Neuronal stem cell (in vitro differentiated cells): ENCODE data around the gene MOB1A.
"Not testable (repeated sequence)": the region's sequence is repeated elsewhere in the genome, so short reads cannot be mapped to it uniquely, and the experiment has no call there.

Source experiments
- DNase-seq: peaks from one replicate; pipeline ENCODE4 v3.0.0-alpha.2; 2013; ENCODE audit warnings: low spot score
- H2AFZ ChIP-seq: one replicate; pipeline ENCODE4 v1.6.1; 2013; ENCODE audit warnings: mild to moderate bottlenecking, low read length, inconsistent platforms
- H2AK5ac ChIP-seq: 2 replicates; pipeline ENCODE4 v1.6.1; 2013; ENCODE audit warnings: low read depth, mild to moderate bottlenecking, inconsistent platforms, low read length, moderate library complexity, mixed read lengths
- H2BK120ac ChIP-seq: 2 replicates; pipeline ENCODE4 v1.6.1; 2013; ENCODE audit warnings: low read depth, mild to moderate bottlenecking, inconsistent platforms, low read length, moderate library complexity, mixed read lengths
- H2BK12ac ChIP-seq: one replicate; pipeline ENCODE4 v1.6.1; 2013; ENCODE audit warnings: low read length, inconsistent platforms
- H2BK15ac ChIP-seq: 2 replicates; pipeline ENCODE4 v1.6.1; 2013; ENCODE audit warnings: mild to moderate bottlenecking, low read length, inconsistent platforms, mixed read lengths
- H2BK5ac ChIP-seq: one replicate; pipeline ENCODE4 v1.6.1; 2013; ENCODE audit warnings: inconsistent platforms, mild to moderate bottlenecking, low read length, moderate library complexity
- H3K14ac ChIP-seq: one replicate; pipeline ENCODE4 v1.6.1; 2013; ENCODE audit warnings: low read length, inconsistent platforms
- H3K18ac ChIP-seq: 2 replicates; pipeline ENCODE4 v1.6.1; 2013; ENCODE audit warnings: low read length, inconsistent platforms
- H3K23ac ChIP-seq: 2 replicates; pipeline ENCODE4 v1.6.1; 2013; ENCODE audit warnings: low read depth, mild to moderate bottlenecking, mixed read lengths, low read length, inconsistent platforms; ENCODE audit not compliant: poor library complexity
- H3K27ac ChIP-seq: replicated peaks from 3 replicates; pipeline ENCODE4 v1.5.1; 2013; ENCODE audit warnings: low read length, inconsistent platforms
- H3K27me3 ChIP-seq, 3 experiments: 2 replicates each; pipeline ENCODE4 v1.6.1; 2013; ENCODE audit warnings: low read length in 3 of 3, mild to moderate bottlenecking in 2 of 3, inconsistent platforms in 1 of 3, low read depth in 1 of 3, mixed read lengths in 1 of 3, moderate library complexity in 1 of 3; ENCODE audit not compliant: control insufficient read depth in 3 of 3, insufficient read depth in 3 of 3
- H3K36me3 ChIP-seq, 2 donors: replicated peaks in 1 of 2; 2 replicates each; pipeline ENCODE4 v1.6.1; 2013; ENCODE audit warnings: low read length in 2 of 2; ENCODE audit not compliant: control insufficient read depth in 2 of 2, insufficient read depth in 2 of 2
- H3K4ac ChIP-seq: 2 replicates; pipeline ENCODE4 v1.6.1; 2013; ENCODE audit warnings: inconsistent platforms, mild to moderate bottlenecking, low read length, moderate library complexity
- H3K4me1 ChIP-seq, 2 donors: 1 replicate in 1 of 2; 2 replicates in 1 of 2; pipeline ENCODE4 v1.6.1; 2013; ENCODE audit warnings: low read length in 2 of 2, low read depth in 1 of 2; ENCODE audit not compliant: control insufficient read depth in 2 of 2, insufficient read depth in 1 of 2
- H3K4me2 ChIP-seq: one replicate; pipeline ENCODE4 v1.6.1; 2013; ENCODE audit warnings: mild to moderate bottlenecking, low read length, inconsistent platforms; ENCODE audit not compliant: insufficient read depth, poor library complexity, severe bottlenecking
- H3K4me3 ChIP-seq, 2 donors: 2 replicates each; pipeline ENCODE4 v1.5.1; 2013; ENCODE audit warnings: low read length in 2 of 2, mild to moderate bottlenecking in 2 of 2, inconsistent platforms in 1 of 2, moderate library complexity in 1 of 2
- H3K79me1 ChIP-seq: one replicate; pipeline ENCODE4 v1.6.1; 2013; ENCODE audit warnings: low read depth, mild to moderate bottlenecking, inconsistent platforms, low read length, moderate library complexity
- H3K9ac ChIP-seq: one replicate; pipeline ENCODE4 v1.6.1; 2013; ENCODE audit warnings: mild to moderate bottlenecking, low read depth, low read length, inconsistent platforms; ENCODE audit not compliant: poor library complexity
- H3K9me3 ChIP-seq, 2 donors: replicated peaks in 1 of 2; 2 replicates each; pipeline versions ENCODE3 to v1.6.1; 2013; ENCODE audit warnings: low read length in 2 of 2, mild to moderate bottlenecking in 2 of 2, inconsistent platforms in 1 of 2, low read depth in 1 of 2, mixed read lengths in 1 of 2, moderate library complexity in 1 of 2; ENCODE audit not compliant: control insufficient read depth in 2 of 2, insufficient read depth in 1 of 2
- H4K8ac ChIP-seq: one replicate; pipeline ENCODE4 v1.6.1; 2013; ENCODE audit warnings: low read depth, mild to moderate bottlenecking, inconsistent platforms, low read length, moderate library complexity
- H4K91ac ChIP-seq: one replicate; pipeline ENCODE4 v1.6.1; 2013; ENCODE audit warnings: low read length, low read depth, mild to moderate bottlenecking, inconsistent platforms; ENCODE audit not compliant: poor library complexity
- WGBS, 2 donors: extraction: QIAGEN DNeasy Blood & Tissue Kit; methylation state at CpG; one replicate each; pipeline ENCODE4 v1.1.7; 2013; ENCODE audit warnings: missing lambda C conversion rate in 2 of 2, mixed read lengths in 1 of 2; ENCODE audit not compliant: insufficient read length in 2 of 2, insufficient replicate concordance in 1 of 2; ENCODE audit errors: extremely low coverage in 2 of 2; 5-methylcytosine and 5-hydroxymethylcytosine counted together

MOB1A gene

GRCh38 chr2:74221091-74221490, 42.4 kb upstream of the MOB1A start:
- H2BK12ac ChIP-seq: no peak overlapping the region
- no peak overlapping the region for H3K18ac ChIP-seq
- WGBS, 2 donors: no CpG with 5 or more reads among the region's 6 CpGs
- H3K4me2 ChIP-seq: no peak overlapping the region
- no peak overlapping the region for H2BK15ac ChIP-seq
- no peak overlapping the region for H2AFZ ChIP-seq
- no peak overlapping the region for H3K4me3 ChIP-seq
- no peak overlapping the region for H2AK5ac ChIP-seq
- no peak overlapping the region for H3K27ac ChIP-seq
- no peaks in the 10 kb centered on the region for H3K79me1 ChIP-seq
- no peak overlapping the region for H4K91ac ChIP-seq
- no peak overlapping the region for H4K8ac ChIP-seq
- H3K4ac ChIP-seq: no peak overlapping the region
- peaks cover 2 to 49% of the 10 kb centered on the region in 2 donors for H3K36me3 ChIP-seq
- no peak overlapping the region for H2BK120ac ChIP-seq
- H3K9me3 ChIP-seq: no peaks in the 10 kb centered on the region
- H3K9ac ChIP-seq: no peak overlapping the region
- no peak overlapping the region for H3K23ac ChIP-seq
- no peak for DNase-seq
- no peak overlapping the region for H3K14ac ChIP-seq
- peaks cover 0 to 4% of the 10 kb centered on the region in 2 donors for H3K4me1 ChIP-seq
- no peak overlapping the region for H2BK5ac ChIP-seq
- H3K27me3 ChIP-seq: no peaks in the 10 kb centered on the region

DNA sequence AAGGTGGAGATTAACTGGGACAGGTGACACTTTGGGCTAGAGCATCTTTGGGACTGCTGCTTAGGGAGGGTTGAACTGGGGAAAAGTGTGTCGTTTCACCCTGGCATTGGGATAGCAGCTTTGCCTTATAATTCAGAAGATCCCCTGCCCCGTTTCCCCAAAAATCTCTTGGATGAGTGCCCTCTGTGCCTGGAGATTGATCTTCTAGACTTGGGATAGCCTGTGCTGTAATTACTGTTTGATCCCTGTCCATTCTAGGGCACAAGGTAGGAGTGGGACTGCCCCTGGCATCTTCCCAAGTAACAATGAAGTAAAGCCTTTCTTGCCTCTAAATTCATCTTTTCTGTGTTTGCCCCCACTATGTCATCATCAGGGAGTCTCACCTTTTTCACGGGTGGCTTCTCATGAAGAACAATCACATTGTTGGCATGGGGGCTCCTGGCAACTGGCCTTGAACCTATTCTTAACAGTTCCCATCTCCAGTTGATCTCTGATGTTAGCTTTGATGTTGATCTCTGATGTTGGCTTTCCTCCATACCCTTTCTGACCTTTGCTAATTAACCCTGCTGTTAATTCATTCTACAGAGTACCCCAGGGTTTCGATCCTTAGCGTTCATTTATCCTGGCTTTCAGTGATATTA, 41.3 kb upstream of the MOB1A start:
- Histone ChIP-seq H4K8ac (no peak overlapping the region), H3K9ac (no peak overlapping the region), H3K4me3 (no peak overlapping the region), H4K91ac (no peak overlapping the region), H2BK15ac (no peak overlapping the region), H3K23ac (no peak overlapping the region), H3K79me1 (no peaks in the 10 kb centered on the region), H3K4me2 (no peak overlapping the region), H2BK120ac (no peak overlapping the region), H3K14ac (no peak overlapping the region), H3K36me3 (peaks cover 4 to 60% of the 10 kb centered on the region in 2 donors), H2AK5ac (no peak overlapping the region), H3K18ac (no peak overlapping the region), H3K4ac (no peak overlapping the region), H3K9me3 (no peaks in the 10 kb centered on the region), H2AFZ (no peak overlapping the region), H2BK5ac (no peak overlapping the region), H3K27ac (no peak overlapping the region), H3K4me1 (peaks cover 0 to 4% of the 10 kb centered on the region in 2 donors), H3K27me3 (no peaks in the 10 kb centered on the region), H2BK12ac (no peak overlapping the region)
- no peak for DNase-seq
- WGBS, 2 donors: no CpG with 5 or more reads among the region's 5 CpGs

DNA sequence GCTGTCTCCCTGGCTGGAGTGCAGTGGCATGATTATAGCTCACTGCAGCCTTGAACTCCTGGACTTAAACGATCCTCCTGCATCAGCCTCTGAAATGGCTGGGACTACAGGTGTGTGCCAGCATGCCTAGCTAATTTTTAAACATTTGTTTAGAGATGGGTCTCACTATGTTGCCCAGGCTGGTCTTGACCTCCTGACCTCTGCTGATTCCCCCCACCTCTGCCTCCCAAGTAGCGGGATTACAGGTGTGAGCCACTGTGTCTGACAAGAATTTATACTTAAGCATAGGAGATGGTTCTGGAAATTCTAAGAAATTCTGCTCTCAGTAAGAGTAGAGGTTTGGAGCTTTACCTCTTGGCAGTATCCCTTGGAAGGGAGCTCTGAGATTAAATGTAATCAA, 38.0 kb upstream of the MOB1A start:
- no peak overlapping the region for H3K9ac ChIP-seq
- H3K4me3 ChIP-seq: no peak overlapping the region
- H3K4me2 ChIP-seq: no peak overlapping the region
- no peak overlapping the region for H3K14ac ChIP-seq
- H4K91ac ChIP-seq: no peak overlapping the region
- H2AFZ ChIP-seq: no peak overlapping the region
- no peak overlapping the region for H3K23ac ChIP-seq
- no peak overlapping the region for H3K4ac ChIP-seq
- no peak overlapping the region for H2AK5ac ChIP-seq
- H2BK5ac ChIP-seq: no peak overlapping the region
- H3K18ac ChIP-seq: no peak overlapping the region
- H3K79me1 ChIP-seq: no peaks in the 10 kb centered on the region
- no peak overlapping the region for H2BK15ac ChIP-seq
- H3K27me3 ChIP-seq: no peaks in the 10 kb centered on the region
- H3K9me3 ChIP-seq: no peaks in the 10 kb centered on the region
- H3K36me3 ChIP-seq: peaks cover 11 to 89% of the 10 kb centered on the region in 2 donors
- no peak overlapping the region for H4K8ac ChIP-seq
- no peak overlapping the region for H3K27ac ChIP-seq
- H2BK120ac ChIP-seq: no peak overlapping the region
- H3K4me1 ChIP-seq: peaks cover 0 to 4% of the 10 kb centered on the region in 2 donors
- no peak for DNase-seq
- H2BK12ac ChIP-seq: no peak overlapping the region
- no CpG with 5 or more reads among the region's 2 CpGs for WGBS, 2 donors

DNA sequence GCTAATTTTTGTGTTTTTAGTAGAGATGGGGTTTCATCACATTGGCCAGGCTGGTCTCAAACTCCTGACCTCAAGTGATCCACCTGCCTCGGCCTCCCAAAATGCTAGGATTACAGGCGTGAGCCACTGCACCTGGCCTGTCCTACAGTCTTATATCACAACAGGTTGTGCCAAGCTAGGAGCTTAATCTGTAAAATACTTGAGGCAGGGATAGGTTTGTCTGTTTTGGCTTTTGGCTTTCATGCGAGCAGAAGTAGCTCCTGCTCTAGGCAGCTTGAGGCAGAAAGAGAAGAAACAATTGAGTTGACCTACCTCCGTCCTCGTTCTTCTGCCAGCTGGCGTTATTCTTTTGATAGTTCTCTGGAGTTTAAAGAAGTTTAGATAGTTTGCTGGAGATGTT, 37.1 kb upstream of the MOB1A start:
- not testable (repeated sequence) for H3K4me1 ChIP-seq, DNase-seq, H3K4me2 ChIP-seq, H2BK12ac ChIP-seq, H2BK15ac ChIP-seq, H2BK120ac ChIP-seq, H2BK5ac ChIP-seq, H3K9me3 ChIP-seq, H3K18ac ChIP-seq, H3K9ac ChIP-seq, H3K79me1 ChIP-seq, H2AFZ ChIP-seq, H3K27ac ChIP-seq, H3K14ac ChIP-seq, H3K4me3 ChIP-seq, H4K8ac ChIP-seq, H2AK5ac ChIP-seq, H3K23ac ChIP-seq, H4K91ac ChIP-seq, H3K4ac ChIP-seq, H3K27me3 ChIP-seq
- no CpG with 5 or more reads among the region's 6 CpGs for WGBS, 2 donors
- peaks cover 13 to 90% of the 10 kb centered on the region in 2 donors for H3K36me3 ChIP-seq
